ENCODE measurements around the gene SCG3. TPM values are rescaled to one million over a fixed set of nuclear protein-coding genes. Genes with fewer than 3 reads are reported as not detected.

The SCG3 gene
- total RNA-seq, 1 donor from 2014 or later, result 0.18 TPM

DNA sequence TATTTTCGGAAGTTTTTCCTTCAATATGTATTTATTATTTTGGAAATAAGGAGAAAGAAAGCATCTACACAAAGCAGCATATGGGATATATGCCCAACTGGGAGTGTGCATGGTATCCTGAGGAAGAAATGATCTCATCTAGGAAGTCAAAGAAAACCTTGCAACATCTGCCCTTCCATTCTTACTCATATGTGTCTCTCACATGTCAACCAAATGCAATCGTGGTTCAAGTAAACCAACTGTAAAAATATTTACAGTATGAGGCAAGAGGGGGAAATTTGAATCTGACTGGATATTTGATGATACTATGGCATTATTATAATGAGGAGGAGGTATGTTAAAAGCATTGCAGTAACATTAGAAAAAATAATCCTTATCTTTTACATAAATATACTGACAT, 3.2 kb upstream of the SCG3 start:
- no peak for DNase-seq (ENCODE audit: low spot score)

DNA sequence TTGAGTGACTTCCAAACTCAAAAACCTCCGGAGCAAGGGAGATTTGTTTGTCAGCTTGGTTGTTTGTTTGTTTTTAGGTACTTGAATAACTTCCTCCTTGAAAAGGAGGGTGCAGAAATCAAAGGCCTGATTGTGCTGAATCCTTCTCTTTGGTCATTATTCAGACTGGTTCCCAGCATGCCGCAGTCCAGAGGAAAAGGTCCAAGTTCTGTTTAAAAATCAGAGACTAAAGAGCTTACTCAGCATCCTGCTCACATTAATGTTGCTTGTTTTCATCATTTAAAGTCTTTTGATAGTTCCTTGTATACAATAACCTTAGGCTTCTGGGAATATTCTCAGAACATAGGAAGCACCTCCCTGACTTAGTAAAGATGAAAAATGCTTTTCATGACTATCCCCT, 982 bp upstream of the SCG3 start:
- no peak for DNase-seq (ENCODE audit: low spot score)

DNA sequence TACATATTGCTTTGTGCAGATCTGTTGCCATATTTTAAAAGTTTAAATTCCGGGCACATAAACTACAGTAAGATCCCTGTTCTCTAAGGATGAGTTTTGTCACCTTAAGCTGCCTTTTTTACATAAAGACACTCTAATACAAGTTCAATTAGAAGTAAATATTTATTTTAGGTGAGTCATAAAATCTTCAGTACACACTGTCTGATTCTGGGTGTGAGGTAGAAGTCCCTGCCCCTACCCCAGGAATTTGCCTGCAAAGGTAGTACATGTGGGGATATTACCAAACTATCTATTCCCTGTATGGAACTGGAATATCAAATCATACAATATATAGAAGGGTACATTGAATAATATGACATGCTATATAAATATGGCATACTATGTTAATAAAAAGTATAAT, 6.3 kb downstream of the SCG3 start:
- no peak for DNase-seq (ENCODE audit: low spot score)

DNA sequence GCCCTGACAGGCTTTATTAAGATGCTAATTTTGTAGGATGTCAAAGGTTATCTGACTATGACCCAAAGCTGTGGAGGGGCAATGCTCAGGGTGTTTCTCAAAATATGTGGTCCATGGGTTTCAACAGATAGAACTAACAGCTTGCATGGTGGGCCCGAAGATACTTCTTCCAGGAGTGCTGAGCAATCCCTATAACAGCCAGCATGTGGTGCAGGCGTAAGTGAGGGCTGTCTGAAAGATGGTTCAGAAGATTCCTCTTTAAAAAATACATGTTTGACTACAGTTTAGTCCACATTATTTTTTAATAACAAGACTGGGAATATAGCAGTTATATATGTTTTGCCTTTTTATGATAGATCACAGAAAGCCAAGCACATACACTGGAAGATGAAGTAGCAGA, 7.6 kb downstream of the SCG3 start:
- DNase-seq (ENCODE audit: low spot score), result no peak

DNA sequence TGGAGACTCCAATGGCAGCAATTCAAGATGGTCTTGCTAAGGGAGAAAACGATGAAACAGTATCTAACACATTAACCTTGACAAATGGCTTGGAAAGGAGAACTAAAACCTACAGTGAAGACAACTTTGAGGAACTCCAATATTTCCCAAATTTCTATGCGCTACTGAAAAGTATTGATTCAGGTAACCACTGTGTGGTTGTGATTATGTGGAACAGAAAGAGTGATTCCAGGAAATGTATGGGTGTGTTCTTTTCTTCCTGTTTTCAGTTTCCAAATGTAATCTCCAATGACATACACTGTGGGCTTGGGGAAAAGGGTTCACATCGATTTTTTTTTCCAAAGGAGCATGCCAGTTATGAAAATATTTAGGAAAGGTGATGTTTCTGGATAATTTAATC, 10.9 kb downstream of the SCG3 start:
- DNase-seq (ENCODE audit: low spot score), result no peak

DNA sequence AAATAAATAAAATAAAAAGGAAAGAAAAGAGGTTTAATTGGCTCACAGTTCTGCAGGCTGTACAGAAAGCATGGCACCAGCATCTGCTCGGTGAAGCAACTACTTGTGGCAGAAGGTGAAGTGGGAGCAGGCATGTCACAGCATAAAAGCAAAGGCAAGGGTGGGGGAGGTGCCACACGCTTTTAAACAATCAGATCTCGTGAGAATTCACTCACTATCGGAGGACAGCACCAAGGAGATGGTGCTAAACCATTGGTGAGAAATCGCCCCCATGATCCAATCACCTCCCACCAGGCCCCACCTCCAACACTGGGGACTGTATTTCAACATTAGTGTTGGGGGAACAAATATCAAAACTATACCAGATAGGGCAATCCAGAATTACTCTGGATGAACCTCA, 15.3 kb downstream of the SCG3 start:
- DNase-seq (ENCODE audit: low spot score), result no peak

DNA sequence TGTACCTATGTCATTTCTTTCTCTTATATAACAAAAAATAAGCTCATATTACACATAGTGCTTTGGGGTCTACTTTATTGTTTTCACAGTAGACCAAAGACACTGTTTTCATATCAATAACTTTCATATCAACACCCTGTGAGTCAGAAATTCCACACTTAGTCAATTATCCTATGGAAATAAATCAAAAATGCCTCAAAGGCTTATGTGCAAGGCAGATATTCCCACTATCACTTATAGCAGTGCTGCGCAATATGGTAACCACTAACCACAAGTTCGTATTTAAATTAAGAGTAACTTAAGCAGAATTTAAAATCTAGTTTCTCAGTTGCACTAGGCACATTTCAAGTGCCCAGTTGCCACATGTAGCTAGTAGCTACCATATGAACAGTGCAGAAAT, 15.9 kb downstream of the SCG3 start:
- DNase-seq (ENCODE audit: low spot score), result no peak

DNA sequence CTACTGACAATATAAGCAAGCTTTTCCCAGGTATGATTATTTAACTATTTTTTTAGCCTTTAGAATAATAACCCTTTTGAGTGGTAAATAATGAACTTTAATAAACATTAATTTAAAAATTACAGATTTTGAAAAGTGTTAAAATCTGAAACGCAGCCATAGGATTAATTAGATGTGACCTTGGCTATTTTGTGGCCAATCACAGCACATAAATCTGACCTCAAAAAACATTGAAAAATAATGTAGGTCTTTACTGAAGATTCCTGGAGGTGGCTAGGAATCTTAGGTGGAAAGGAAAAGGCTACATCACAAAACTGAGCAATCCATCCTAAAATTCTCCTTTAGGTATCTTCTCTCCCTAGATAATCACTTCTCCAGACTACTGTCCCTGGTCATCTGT, 18.1 kb downstream of the SCG3 start:
- no peak for DNase-seq (ENCODE audit: low spot score)

DNA sequence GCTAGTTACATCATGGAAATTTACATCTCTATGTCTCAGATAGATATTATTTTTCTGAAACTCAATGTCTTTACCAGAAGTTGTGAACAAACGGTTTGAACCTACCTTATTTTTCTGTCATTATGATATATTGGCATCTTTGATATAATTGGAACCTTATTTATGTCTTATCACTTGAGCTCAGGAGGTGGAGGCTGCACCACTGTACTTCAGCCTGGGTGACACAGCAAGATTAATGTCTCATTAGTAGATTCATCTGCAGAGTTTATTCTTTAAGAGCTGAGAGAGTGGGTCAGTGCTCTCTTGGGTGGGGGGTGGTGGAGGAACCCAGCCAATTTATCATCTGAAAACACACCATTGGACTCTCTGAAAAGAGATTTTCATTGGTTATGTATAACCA, 21.4 kb downstream of the SCG3 start:
- DNase-seq (ENCODE audit: low spot score), result no peak

DNA sequence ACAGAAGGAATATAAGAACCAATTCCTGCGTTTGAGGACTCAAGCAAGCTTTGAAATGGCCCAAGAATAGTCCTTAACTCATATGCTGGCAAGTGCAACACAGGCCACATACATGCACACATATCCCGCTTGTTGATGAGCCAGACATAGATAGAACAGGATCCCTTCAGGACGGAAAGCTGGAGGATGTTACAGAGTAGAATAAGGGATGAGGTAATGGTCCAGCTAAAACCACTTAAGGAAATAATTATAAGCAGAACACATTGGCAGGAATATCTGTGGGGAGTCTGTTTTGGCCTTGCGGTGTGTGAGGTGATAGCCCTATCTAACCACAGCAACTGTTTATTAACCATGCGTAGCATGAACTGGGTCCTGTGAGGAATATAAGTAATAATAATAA, 25.0 kb downstream of the SCG3 start:
- DNase-seq (ENCODE audit: low spot score), result no peak

DNA sequence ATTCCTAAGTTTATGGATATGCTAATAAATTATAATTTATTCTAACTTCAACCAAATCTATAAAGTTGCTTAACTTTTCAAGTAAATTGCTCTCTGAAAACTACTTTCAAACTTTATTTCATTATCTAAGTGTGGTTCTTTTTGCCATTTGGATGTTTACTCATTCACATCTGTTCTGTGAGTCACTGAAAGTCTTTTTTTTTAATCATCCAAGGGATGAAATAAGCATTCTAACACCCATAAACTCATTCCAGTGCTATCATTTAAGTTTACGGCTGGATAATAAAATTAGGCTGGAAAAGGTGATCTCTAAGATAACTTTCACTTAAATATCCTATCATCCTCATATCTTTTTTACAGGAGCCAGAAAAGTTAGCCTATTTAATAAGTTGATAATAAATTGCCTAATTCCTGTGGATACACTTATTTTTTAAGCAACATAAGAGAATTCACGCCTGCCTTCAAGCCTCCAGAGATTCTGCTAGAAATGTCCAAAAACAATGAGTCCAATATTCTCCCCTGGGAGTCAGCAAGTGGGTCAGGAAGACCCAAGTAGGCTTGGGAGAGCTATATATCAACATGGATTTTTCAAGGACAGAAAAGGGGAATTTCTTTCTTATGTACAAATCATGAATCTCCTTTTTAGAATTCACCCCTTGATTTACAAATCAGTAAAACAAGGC, 25.8 kb downstream of the SCG3 start:
- DNase-seq (ENCODE audit: low spot score), result no peak

DNA sequence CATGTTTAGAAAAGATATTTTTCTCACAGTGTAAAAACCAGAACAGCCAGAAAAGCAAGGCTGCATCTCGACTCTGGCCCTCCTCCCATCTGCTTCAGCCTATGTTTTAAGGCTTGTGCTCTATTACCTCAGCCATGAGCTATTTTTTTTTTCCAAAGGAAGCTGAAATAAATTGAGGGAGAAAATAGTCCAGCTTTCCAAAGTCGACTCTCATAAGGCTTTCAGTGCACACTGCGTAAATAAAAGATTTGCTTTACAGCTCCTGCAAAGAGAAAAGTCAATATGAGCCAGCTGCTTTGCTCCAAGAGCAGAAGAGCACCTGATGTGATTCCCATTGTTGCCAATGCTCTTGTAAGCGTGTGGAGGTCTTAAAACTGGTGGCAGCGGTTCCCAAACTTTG, 26.7 kb downstream of the SCG3 start:
- no peak for DNase-seq (ENCODE audit: low spot score)

DNA sequence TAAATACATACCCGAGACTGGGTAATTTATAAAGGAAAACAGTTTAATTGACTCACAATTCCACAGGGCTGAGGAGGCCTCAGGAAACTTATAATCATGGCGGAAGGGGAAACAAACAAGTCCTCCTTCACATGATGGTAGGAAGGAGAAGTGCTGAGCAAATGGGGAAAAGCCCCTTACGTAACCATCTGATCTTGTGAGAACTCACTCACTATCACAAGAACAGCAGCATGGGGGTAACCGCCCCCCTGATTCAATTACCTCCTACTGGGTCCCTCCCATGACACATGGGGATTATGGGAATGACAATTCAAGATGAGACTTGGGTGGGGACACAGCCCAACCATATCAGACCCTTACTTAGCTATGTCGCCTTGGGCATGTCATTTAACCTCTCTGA, 27.7 kb downstream of the SCG3 start:
- no peak for DNase-seq (ENCODE audit: low spot score)

DNA sequence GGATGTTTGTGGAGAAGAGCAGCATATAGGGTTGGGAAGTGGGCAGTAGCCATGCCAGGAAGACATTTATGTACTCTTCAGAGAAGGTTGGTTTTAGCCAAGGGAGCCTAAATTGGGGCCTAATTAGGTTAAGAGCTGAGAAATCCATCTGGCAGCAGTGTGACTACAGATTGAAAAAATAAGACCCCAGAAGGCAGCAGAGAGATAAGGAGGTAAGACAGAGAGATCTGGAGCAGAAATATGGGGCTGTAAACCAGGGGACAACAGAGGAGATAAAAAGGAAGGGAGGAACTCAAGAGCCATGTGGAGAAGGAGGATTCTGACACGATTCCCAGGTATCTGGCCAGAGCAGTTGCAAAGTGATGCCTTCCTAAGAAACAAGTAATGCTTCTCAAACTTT, 32.9 kb downstream of the SCG3 start:
- no peak for DNase-seq (ENCODE audit: low spot score)

DNA sequence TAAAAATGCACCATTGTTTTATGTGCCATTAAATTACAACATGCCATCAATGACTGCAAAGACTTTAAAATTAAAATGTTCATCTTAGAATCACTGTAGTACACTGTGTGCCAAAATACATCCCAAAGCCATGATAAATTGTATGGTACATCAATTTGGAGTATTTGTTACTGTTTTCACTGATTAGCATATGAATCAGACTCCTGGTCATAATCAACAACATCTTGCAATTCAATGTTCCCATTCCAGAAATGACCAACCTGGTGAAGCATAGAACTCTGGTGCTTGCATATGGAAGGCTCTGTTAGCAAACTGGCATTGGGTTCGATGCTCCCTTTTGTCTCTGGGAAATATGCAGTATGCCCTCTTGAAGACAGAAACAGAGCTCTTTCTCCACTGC, 33.6 kb downstream of the SCG3 start:
- no peak for DNase-seq (ENCODE audit: low spot score)

DNA sequence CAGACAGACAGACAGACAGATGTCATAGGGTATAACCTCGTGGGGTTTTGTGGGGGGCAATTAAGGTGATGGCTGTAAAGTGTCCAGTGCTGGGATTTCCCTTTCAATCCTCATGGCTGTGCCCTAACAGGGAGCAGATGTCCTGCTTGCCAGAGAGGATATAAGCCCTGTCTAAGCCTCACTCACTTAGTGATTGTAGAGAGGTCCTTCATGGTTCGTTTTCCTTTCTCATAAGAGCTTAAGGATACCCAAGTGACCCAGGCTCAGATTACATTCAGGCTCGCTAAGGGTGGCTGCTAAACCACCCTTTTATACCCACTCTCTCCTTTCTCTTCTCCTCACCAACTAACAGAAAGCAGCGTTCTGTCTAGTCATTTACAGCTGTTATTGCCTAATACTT, 36.9 kb downstream of the SCG3 start:
- DNase-seq (ENCODE audit: low spot score), result no peak

DNA sequence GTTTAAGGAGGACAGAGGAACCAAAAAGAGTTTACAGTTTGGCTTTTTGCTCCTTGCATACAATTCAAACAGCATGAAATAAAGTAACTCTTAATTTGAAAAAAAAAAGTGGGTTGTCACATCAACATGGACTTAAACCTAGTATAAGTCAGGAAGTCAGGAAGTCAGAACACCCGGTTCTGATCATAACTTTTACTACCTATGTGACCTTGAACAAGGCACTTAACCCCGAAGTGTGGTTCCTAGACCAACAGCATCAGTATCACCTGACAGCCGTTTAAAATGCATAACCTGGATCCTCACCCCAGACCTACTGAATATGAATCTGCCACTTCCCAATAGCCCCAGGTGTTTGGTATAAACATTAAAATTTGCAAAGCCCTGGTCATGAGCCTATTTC, 37.4 kb downstream of the SCG3 start:
- DNase-seq (ENCODE audit: low spot score), result no peak

DNA sequence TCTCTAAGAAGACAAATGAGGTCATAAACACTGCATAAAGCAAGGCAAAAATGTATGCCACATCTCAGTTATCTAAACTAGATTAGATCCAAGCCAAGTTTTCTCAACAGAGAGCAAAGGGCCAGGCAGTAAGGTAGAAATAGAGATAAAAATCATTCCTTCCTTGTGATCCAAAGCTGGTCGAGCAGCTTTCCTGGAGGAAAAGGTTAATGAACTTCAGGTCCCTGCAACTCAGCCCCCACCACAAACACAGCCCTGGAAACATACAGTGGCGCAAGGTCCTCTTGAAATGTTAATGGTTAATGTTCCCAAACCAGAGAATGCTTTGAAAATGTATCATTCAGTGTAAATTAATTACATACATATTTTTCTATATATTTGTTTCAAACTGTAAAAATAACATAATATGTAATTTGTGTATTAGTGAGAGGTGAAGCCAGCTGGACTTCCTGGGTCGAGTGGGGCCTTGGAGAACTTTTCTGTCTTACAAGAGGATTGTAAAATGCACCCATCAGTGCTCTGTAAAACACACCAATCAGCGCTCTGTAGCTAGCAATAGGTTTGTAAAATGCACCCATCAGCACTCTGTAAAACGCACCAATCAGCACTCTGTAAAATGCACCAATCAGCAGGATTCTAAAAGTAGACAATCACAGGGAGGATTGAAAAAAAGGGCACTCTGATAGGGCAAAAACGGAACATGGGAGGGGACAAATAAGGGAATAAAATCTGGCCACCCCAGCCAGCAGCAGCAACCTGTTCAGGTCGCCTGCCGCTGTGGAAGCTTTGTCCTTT, 39.1 kb downstream of the SCG3 start:
- DNase-seq (ENCODE audit: low spot score), result no peak

DNA sequence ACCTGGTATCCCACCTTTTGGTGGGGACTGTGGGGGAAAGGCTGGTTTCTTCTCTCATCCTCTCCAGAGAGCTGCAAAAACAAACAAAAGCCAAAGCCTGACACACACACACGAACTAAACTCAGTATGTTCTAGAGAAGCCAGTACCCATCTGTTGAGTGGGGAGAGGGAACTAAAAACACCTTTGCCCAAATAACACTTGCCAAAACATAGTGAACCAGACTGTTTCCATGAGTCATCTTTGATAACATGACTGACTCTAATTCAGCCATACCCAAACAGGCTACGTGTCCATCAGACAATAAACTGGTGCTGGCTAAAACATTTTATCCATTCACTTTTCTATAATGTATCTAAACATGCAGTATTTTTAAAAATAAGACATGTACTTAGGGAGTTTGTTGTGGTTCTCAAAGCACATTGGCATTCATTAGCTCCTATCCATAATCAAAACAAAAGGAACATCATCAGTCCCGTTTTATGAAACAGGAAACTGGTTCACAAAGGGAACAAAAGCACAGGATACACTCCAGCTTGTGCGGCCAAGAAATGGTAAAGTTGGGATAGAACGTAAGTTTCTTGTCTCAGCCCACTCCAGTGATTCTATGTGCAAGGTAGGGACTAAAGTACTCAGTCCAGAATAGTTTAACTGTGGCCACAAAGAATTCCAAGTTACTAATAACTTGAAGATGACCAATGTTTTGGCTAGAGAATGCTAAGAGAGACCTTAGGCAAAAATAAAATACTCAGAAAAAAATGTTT, 40.1 kb downstream of the SCG3 start:
- DNase-seq (ENCODE audit: low spot score), result no peak

DNA sequence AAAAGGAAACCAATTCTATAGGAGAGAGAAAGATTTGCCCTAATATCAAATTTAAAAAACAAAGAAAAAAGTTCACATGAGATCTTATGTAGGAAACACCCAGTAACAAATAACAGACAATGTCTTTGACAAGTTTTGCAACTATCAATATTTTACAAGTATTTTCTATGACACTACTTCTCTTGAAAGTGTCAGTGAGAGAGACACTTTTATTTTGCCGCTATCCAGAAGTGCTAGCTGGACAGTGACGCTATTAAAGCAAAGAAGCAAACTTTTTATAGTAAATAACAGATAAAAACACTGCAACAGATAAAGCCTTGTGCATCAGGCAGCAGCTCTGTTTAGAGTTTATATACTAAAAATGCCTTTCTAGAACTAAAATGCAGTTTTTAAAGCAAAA, 42.9 kb downstream of the SCG3 start:
- DNase-seq (ENCODE audit: low spot score), result no peak

DNA sequence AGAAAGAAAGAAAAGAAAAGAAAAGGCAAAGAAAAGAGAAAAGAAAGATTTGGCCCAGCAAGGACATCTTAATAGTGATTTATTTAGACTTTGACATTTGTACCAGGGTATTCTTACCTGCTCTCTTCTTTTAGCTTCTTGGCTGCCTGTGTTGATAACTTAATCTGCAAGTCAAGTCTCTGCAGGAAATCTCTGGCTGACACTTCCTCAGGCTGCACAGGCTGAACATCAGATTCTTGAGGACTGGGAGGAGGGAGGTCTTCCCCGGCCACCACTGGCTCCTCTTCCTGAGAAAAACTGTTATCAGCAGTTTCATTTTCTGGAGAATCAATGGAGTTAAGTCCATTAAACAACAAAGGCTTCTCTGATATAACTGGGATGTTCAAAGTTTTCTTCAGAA, 43.4 kb downstream of the SCG3 start:
- no peak for DNase-seq (ENCODE audit: low spot score)

DNA sequence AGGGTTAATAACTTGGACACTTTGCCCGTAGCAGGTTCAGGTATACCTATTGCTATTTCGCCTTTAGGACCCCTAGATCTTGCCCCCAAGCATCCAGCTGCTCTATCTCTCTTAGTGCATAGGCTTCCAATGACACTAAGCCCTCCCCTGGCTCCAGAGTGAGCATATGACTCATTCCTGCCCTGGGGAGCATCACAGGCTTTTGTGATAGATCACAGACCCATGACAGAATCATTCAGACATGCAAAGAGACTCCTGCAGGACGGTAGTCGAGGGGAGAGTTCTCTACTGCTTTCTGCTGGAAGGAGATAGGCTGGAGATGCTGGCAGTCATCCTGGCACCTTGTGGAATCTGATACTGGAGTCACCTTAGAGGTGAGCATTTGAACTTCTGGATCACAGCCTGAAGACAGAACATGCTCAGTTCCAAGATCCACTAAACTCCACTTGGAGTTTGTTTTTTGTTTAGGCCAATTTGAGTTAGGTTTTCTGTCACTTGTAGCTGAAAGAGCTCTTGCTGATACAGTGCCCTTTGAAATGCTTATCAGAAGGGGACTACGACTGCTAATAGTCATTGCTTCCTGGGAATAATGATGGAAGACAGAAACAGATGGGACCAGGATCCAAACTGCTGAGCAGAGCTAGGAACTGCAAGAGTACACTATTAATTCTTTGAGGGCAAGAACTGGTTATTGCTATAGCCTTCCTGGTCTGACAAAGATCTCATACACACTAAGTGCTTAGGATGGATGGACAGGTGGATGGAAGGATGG, 45.2 kb downstream of the SCG3 start:
- DNase-seq (ENCODE audit: low spot score), result no peak
